SIG-M5 treated with dmso at 0.1 percent for 504 hours (cell line): ENCODE measurements around the gene FUT3.

Experiments
- DNase-seq: peaks from one replicate; lab custom pipeline; 2025; ENCODE audit not compliant: unreplicated experiment; lab: John Stamatoyannopoulos, UW

FUT3 gene

GRCh38 chr19:5804516-5805461, 46.5 kb downstream of the FUT3 start, which contains the start of gene NRTN:
NRTN (plus strand) TSS chr19:5805067; CDS start chr19:5824166, 19,099 bp downstream.
- no peak for DNase-seq

GRCh38 chr19:5803752-5804515, 47.3 kb downstream of the FUT3 start:
- peak; percentile 85 for DNase-seq

GRCh38 chr19:5803441-5803751, 47.9 kb downstream of the FUT3 start:
- DNase-seq, result no peak

GRCh38 chr19:5801796-5802619, 49.2 kb downstream of the FUT3 start:
- no peak for DNase-seq

- no peak for DNase-seq
Observed at GRCh38 chr19:5800361-5801270, 50.6 kb downstream of the FUT3 start.

- DNase-seq, result no peak
Observed at GRCh38 chr19:5799247-5800241, 51.7 kb downstream of the FUT3 start.

GRCh38 chr19:5798244-5798643, 53.0 kb downstream of the FUT3 start:
- DNase-seq, result no peak

GRCh38 chr19:5795382-5795919, 55.8 kb downstream of the FUT3 start:
- DNase-seq, result no peak

GRCh38 chr19:5793188-5793587, 58.1 kb downstream of the FUT3 start:
- DNase-seq, result no peak
